Measurements from ENCODE around the gene STK24.

STK24 gene

GRCh38 chr13:98398581-98398980, 178.3 kb downstream of the STK24 start:
- H3K9me3 ChIP-seq (ENCODE audit: low read length): no peaks in the 10 kb centered on the region
- H2AFZ ChIP-seq (ENCODE audit: low read depth, low read length): no peak overlapping the region
- no peak overlapping the region for H3K4me3 ChIP-seq (ENCODE audit: low read length)
- no peaks in the 10 kb centered on the region for H3K4me1 ChIP-seq (ENCODE audit: insufficient read depth, low read length)
- H3K36me3 ChIP-seq (ENCODE audit: insufficient read depth, low read length): peaks cover 45% of the 10 kb centered on the region
- H3K27me3 ChIP-seq (ENCODE audit: insufficient read depth, low read length): no peaks in the 10 kb centered on the region

GRCh38 chr13:98397861-98398260, 179.0 kb downstream of the STK24 start:
- Histone ChIP-seq H2AFZ (ENCODE audit: low read depth, low read length) (no peak overlapping the region), H3K4me1 (ENCODE audit: insufficient read depth, low read length) (no peaks in the 10 kb centered on the region), H3K9me3 (ENCODE audit: low read length) (no peaks in the 10 kb centered on the region), H3K36me3 (ENCODE audit: insufficient read depth, low read length) (peaks cover 53% of the 10 kb centered on the region), H3K4me3 (ENCODE audit: low read length) (no peak overlapping the region), H3K27me3 (ENCODE audit: insufficient read depth, low read length) (no peaks in the 10 kb centered on the region)

- H3K9me3 ChIP-seq (ENCODE audit: low read length): no peaks in the 10 kb centered on the region
- peaks cover 58% of the 10 kb centered on the region for H3K36me3 ChIP-seq (ENCODE audit: insufficient read depth, low read length)
- H3K27me3 ChIP-seq (ENCODE audit: insufficient read depth, low read length): no peaks in the 10 kb centered on the region
- no peaks in the 10 kb centered on the region for H3K4me1 ChIP-seq (ENCODE audit: insufficient read depth, low read length)
- H3K4me3 ChIP-seq (ENCODE audit: low read length): no peak overlapping the region
- no peak overlapping the region for H2AFZ ChIP-seq (ENCODE audit: low read depth, low read length)
Observed at GRCh38 chr13:98397221-98397620, 179.7 kb downstream of the STK24 start.

GRCh38 chr13:98396071-98396710, 180.7 kb downstream of the STK24 start:
- H3K4me3 ChIP-seq (ENCODE audit: low read length): no peak overlapping the region

More at GRCh38 chr13:98396071-98396710, 180.7 kb downstream of the STK24 start:
- Histone ChIP-seq H2AFZ (ENCODE audit: low read depth, low read length) (no peak overlapping the region), H3K27me3 (ENCODE audit: insufficient read depth, low read length) (no peaks in the 10 kb centered on the region), H3K36me3 (ENCODE audit: insufficient read depth, low read length) (peaks cover 64% of the 10 kb centered on the region), H3K4me1 (ENCODE audit: insufficient read depth, low read length) (no peaks in the 10 kb centered on the region), H3K9me3 (ENCODE audit: low read length) (no peaks in the 10 kb centered on the region)
